ENCODE measurements around the gene PSMB10.
A peak's percentile ranks its signal among the peaks of the same experiment; 100 is the strongest.

PSMB10 gene

GRCh38 chr16:67945392-67945933, 8.8 kb upstream of the PSMB10 start:
- no peaks in the 10 kb centered on the region for H3K9me3 ChIP-seq (ENCODE audit: control extremely low read depth in 1 of 5, control insufficient read depth in 4 of 5, insufficient read depth in 2 of 5, low read depth in 1 of 5, low read length in 4 of 5)
- no peak for DNase-seq
- no peak overlapping the region for H3K27ac ChIP-seq (ENCODE audit: insufficient read depth in 1 of 2, low read depth in 1 of 2, low read length in 2 of 2, poor library complexity in 1 of 2, severe bottlenecking in 2 of 2)
- POLR2A ChIA-PET: no interaction called here
- 99% methylated on average over 23 of the region's 24 CpGs for WGBS (ENCODE audit: insufficient coverage)
- H3K4me3 ChIP-seq (ENCODE audit: control insufficient read depth in 1 of 7, extremely low read depth in 1 of 7, insufficient read depth in 4 of 7, low read depth in 2 of 7, low read length in 6 of 7): no peak overlapping the region
- no peaks in the 10 kb centered on the region for H3K27me3 ChIP-seq (replicated peaks in 2 of 5; ENCODE audit: control insufficient read depth in 4 of 5, insufficient read depth in 5 of 5, low read length in 4 of 5)
- CTCF ChIA-PET: interaction anchor here (0.8 to 2.3 kb wide), 5 partner anchors 16 to 101 kb away, joined by 3 to 6 read pairs (median 4); partner anchors contain the start of gene NRN1L
- peaks cover 2 to 65% (median 24%) of the 10 kb centered on the region in 4 experiments for H3K36me3 ChIP-seq (ENCODE audit: control insufficient read depth in 4 of 4, insufficient read depth in 4 of 4, low read length in 3 of 4)
- peaks cover 0 to 7% (median under 1%) of the 10 kb centered on the region in 4 experiments for H3K4me1 ChIP-seq (ENCODE audit: control extremely low read depth in 1 of 4, control insufficient read depth in 4 of 4, insufficient read depth in 4 of 4, low read length in 3 of 4)

- Histone ChIP-seq H3K27me3 (replicated peaks in 2 of 5; ENCODE audit: control insufficient read depth in 4 of 5, insufficient read depth in 5 of 5, low read length in 4 of 5) (no peaks in the 10 kb centered on the region), H3K4me3 (ENCODE audit: control insufficient read depth in 1 of 7, extremely low read depth in 1 of 7, insufficient read depth in 4 of 7, low read depth in 2 of 7, low read length in 6 of 7) (no peak overlapping the region), H3K4me1 (ENCODE audit: control extremely low read depth in 1 of 4, control insufficient read depth in 4 of 4, insufficient read depth in 4 of 4, low read length in 3 of 4) (peaks cover 0 to 12% (median 7%) of the 10 kb centered on the region in 4 experiments), H3K27ac (ENCODE audit: insufficient read depth in 1 of 2, low read depth in 1 of 2, low read length in 2 of 2, poor library complexity in 1 of 2, severe bottlenecking in 2 of 2) (no peak overlapping the region), H3K36me3 (ENCODE audit: control insufficient read depth in 4 of 4, insufficient read depth in 4 of 4, low read length in 3 of 4) (peaks cover 2 to 58% (median 24%) of the 10 kb centered on the region in 4 experiments), H3K9me3 (ENCODE audit: control extremely low read depth in 1 of 5, control insufficient read depth in 4 of 5, insufficient read depth in 2 of 5, low read depth in 1 of 5, low read length in 4 of 5) (no peaks in the 10 kb centered on the region)
- CTCF ChIA-PET: interaction anchor here (1.5 to 2.3 kb wide), 5 partner anchors 16 to 96 kb away, joined by 3 to 6 read pairs (median 4); partner anchors contain the start of gene NRN1L
- POLR2A ChIA-PET: no interaction called here
- 98% methylated on average over 24 of the region's 24 CpGs for WGBS (ENCODE audit: insufficient coverage)
- DNase-seq: no peak
Measured at GRCh38 chr16:67944690-67945391, 8.2 kb upstream of the PSMB10 start.

GRCh38 chr16:67943619-67944504, 7.2 kb upstream of the PSMB10 start, which contains the start of gene LCAT:
Gene LCAT (minus strand): TSS chr16:67944120. CDS start chr16:67944101, 19 bp downstream.
- 91% methylated on average over 20 of the region's 23 CpGs for WGBS (ENCODE audit: insufficient coverage)
- H3K36me3 ChIP-seq (ENCODE audit: control insufficient read depth in 4 of 4, insufficient read depth in 4 of 4, low read length in 3 of 4): peaks cover 2 to 52% (median 24%) of the 10 kb centered on the region in 4 experiments

GRCh38 chr16:67943256-67943618, 6.6 kb upstream of the PSMB10 start:
- Histone ChIP-seq H3K27ac (ENCODE audit: insufficient read depth in 1 of 2, low read depth in 1 of 2, low read length in 2 of 2, poor library complexity in 1 of 2, severe bottlenecking in 2 of 2) (no peak overlapping the region), H3K4me3 (ENCODE audit: control insufficient read depth in 1 of 7, extremely low read depth in 1 of 7, insufficient read depth in 4 of 7, low read depth in 2 of 7, low read length in 6 of 7) (no peak overlapping the region), H3K27me3 (replicated peaks in 2 of 5; ENCODE audit: control insufficient read depth in 4 of 5, insufficient read depth in 5 of 5, low read length in 4 of 5) (no peaks in the 10 kb centered on the region), H3K9me3 (ENCODE audit: control extremely low read depth in 1 of 5, control insufficient read depth in 4 of 5, insufficient read depth in 2 of 5, low read depth in 1 of 5, low read length in 4 of 5) (no peaks in the 10 kb centered on the region), H3K36me3 (ENCODE audit: control insufficient read depth in 4 of 4, insufficient read depth in 4 of 4, low read length in 3 of 4) (peaks cover 2 to 46% (median 22%) of the 10 kb centered on the region in 4 experiments), H3K4me1 (ENCODE audit: control extremely low read depth in 1 of 4, control insufficient read depth in 4 of 4, insufficient read depth in 4 of 4, low read length in 3 of 4) (peaks cover 0 to 16% (median 10%) of the 10 kb centered on the region in 4 experiments)
- no peak for DNase-seq
- CTCF ChIA-PET: interaction anchor here (1.2 to 1.7 kb wide), 6 partner anchors 8 to 96 kb away, joined by 3 to 4 read pairs (median 3); no protein-coding TSS in a partner anchor
- POLR2A ChIA-PET: no interaction called here
- 100% methylated on average over 3 of the region's 6 CpGs for WGBS (ENCODE audit: insufficient coverage)

More at GRCh38 chr16:67943619-67944504, 7.2 kb upstream of the PSMB10 start, which contains the start of gene LCAT:
- H3K9me3 ChIP-seq (ENCODE audit: control extremely low read depth in 1 of 5, control insufficient read depth in 4 of 5, insufficient read depth in 2 of 5, low read depth in 1 of 5, low read length in 4 of 5): no peaks in the 10 kb centered on the region
- H3K27ac ChIP-seq (ENCODE audit: insufficient read depth in 1 of 2, low read depth in 1 of 2, low read length in 2 of 2, poor library complexity in 1 of 2, severe bottlenecking in 2 of 2): no peak within 1 kb of the TSS
- no peaks in the 10 kb centered on the region for H3K27me3 ChIP-seq (replicated peaks in 2 of 5; ENCODE audit: control insufficient read depth in 4 of 5, insufficient read depth in 5 of 5, low read length in 4 of 5)
- DNase-seq: no peak
- ChIA-PET CTCF (interaction anchor here (1.2 to 2.3 kb wide), 7 partner anchors 7 to 97 kb away, joined by 3 to 6 read pairs (median 4); partner anchors contain the start of gene NRN1L), POLR2A (no interaction called here)
- H3K4me3 ChIP-seq (ENCODE audit: control insufficient read depth in 1 of 7, extremely low read depth in 1 of 7, insufficient read depth in 4 of 7, low read depth in 2 of 7, low read length in 6 of 7): no peak within 1 kb of the TSS
- peaks cover 0 to 16% (median 10%) of the 10 kb centered on the region in 4 experiments for H3K4me1 ChIP-seq (ENCODE audit: control extremely low read depth in 1 of 4, control insufficient read depth in 4 of 4, insufficient read depth in 4 of 4, low read length in 3 of 4)

- CTCF ChIA-PET: interaction anchor here (0.8 to 2.6 kb wide), 20 partner anchors 8 to 285 kb away, joined by 3 to 10 read pairs (median 3); partner anchors contain the start of gene SLC12A4
- WGBS (ENCODE audit: insufficient coverage): 96% methylated on average over 21 of the region's 27 CpGs
- POLR2A ChIA-PET: interaction anchor here (0.6 kb wide), 1 partner anchor 124 kb away, joined by 7 read pairs; no protein-coding TSS in a partner anchor
- DNase-seq: no peak
- Histone ChIP-seq H3K27me3 (replicated peaks in 2 of 5; ENCODE audit: control insufficient read depth in 4 of 5, insufficient read depth in 5 of 5, low read length in 4 of 5) (no peaks in the 10 kb centered on the region), H3K4me3 (ENCODE audit: control insufficient read depth in 1 of 7, extremely low read depth in 1 of 7, insufficient read depth in 4 of 7, low read depth in 2 of 7, low read length in 6 of 7) (no peak overlapping the region), H3K27ac (ENCODE audit: insufficient read depth in 1 of 2, low read depth in 1 of 2, low read length in 2 of 2, poor library complexity in 1 of 2, severe bottlenecking in 2 of 2) (no peak overlapping the region), H3K36me3 (ENCODE audit: control insufficient read depth in 4 of 4, insufficient read depth in 4 of 4, low read length in 3 of 4) (peaks cover 0 to 41% (median 18%) of the 10 kb centered on the region in 4 experiments), H3K4me1 (ENCODE audit: control extremely low read depth in 1 of 4, control insufficient read depth in 4 of 4, insufficient read depth in 4 of 4, low read length in 3 of 4) (peaks cover 0 to 16% (median 10%) of the 10 kb centered on the region in 4 experiments), H3K9me3 (ENCODE audit: control extremely low read depth in 1 of 5, control insufficient read depth in 4 of 5, insufficient read depth in 2 of 5, low read depth in 1 of 5, low read length in 4 of 5) (no peaks in the 10 kb centered on the region)
Measured at GRCh38 chr16:67942510-67943255, 6.0 kb upstream of the PSMB10 start.

- ChIA-PET CTCF (interaction anchor here (0.8 to 2.6 kb wide), 22 partner anchors 9 to 285 kb away, joined by 3 to 10 read pairs (median 4); partner anchors contain the start of genes DDX28, DUS2 and SLC12A4), POLR2A (interaction anchor here (0.6 kb wide), 1 partner anchor 123 kb away, joined by 7 read pairs; no protein-coding TSS in a partner anchor)
- Histone ChIP-seq H3K4me3 (ENCODE audit: control insufficient read depth in 1 of 7, extremely low read depth in 1 of 7, insufficient read depth in 4 of 7, low read depth in 2 of 7, low read length in 6 of 7) (no peak overlapping the region), H3K9me3 (ENCODE audit: control extremely low read depth in 1 of 5, control insufficient read depth in 4 of 5, insufficient read depth in 2 of 5, low read depth in 1 of 5, low read length in 4 of 5) (no peaks in the 10 kb centered on the region), H3K27me3 (replicated peaks in 2 of 5; ENCODE audit: control insufficient read depth in 4 of 5, insufficient read depth in 5 of 5, low read length in 4 of 5) (no peaks in the 10 kb centered on the region), H3K4me1 (ENCODE audit: control extremely low read depth in 1 of 4, control insufficient read depth in 4 of 4, insufficient read depth in 4 of 4, low read length in 3 of 4) (peaks cover 1 to 21% (median 15%) of the 10 kb centered on the region in 4 experiments), H3K27ac (ENCODE audit: insufficient read depth in 1 of 2, low read depth in 1 of 2, low read length in 2 of 2, poor library complexity in 1 of 2, severe bottlenecking in 2 of 2) (no peak overlapping the region), H3K36me3 (ENCODE audit: control insufficient read depth in 4 of 4, insufficient read depth in 4 of 4, low read length in 3 of 4) (peaks cover 0 to 36% (median 15%) of the 10 kb centered on the region in 4 experiments)
- peak in 2 of 3 donors; percentile 32 to 37 for DNase-seq
- WGBS (ENCODE audit: insufficient coverage): 90% methylated on average over 5 of the region's 6 CpGs
Measured at GRCh38 chr16:67942200-67942509, 5.5 kb upstream of the PSMB10 start.
